Ovary (tissue), 3 donors: ENCODE results near the gene EEF1G.

Experiments used
- EP300 ChIP-seq: sonication (generic); formaldehyde crosslinking; IDR thresholded peaks from one replicate; pipeline ENCODE4 v1.6.1; 2017; ENCODE audit warnings: antibody characterized with exemption
- POLR2A ChIP-seq: fragments of 450-650 bp; IDR thresholded peaks from one replicate; pipeline ENCODE4 v1.6.1; 2017; ENCODE audit warnings: antibody characterized with exemption, mild to moderate bottlenecking, moderate library complexity
- TF ChIP-seq, protein P1 (sequence below), 3 donors: fragments of 450-650 bp in 2 of 3; fragments of 200-600 bp in 1 of 3; IDR thresholded peaks; one replicate each; pipeline versions ENCODE4 v1.5.1 to v1.8.0; 2016 to 2022; ENCODE audit warnings: antibody characterized with exemption in 3 of 3, mild to moderate bottlenecking in 1 of 3
- donor health status: DM: no; HTN: no; CAD: no.

DNA sequence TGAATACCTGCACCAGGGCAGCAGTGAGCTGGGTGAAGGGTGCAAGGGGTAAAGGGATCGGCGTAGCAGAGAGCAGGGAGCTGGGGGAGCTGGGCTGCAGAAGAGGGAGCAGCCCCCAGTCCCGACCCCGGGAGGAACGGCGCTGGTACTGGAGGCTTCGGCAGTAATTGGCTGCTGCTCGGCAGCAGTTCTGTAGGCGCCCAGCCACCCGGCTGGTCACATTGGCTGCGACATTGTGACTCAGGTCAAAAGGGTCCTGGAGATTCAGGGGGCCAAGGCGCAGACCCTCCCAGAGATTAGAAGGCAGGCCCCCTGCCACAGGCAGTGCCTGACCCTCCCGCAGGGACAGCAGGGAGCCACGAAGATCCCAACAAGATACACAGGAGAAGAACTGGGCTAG, 2.1 kb upstream of the EEF1G start:
- TF ChIP-seq, protein P1, sequence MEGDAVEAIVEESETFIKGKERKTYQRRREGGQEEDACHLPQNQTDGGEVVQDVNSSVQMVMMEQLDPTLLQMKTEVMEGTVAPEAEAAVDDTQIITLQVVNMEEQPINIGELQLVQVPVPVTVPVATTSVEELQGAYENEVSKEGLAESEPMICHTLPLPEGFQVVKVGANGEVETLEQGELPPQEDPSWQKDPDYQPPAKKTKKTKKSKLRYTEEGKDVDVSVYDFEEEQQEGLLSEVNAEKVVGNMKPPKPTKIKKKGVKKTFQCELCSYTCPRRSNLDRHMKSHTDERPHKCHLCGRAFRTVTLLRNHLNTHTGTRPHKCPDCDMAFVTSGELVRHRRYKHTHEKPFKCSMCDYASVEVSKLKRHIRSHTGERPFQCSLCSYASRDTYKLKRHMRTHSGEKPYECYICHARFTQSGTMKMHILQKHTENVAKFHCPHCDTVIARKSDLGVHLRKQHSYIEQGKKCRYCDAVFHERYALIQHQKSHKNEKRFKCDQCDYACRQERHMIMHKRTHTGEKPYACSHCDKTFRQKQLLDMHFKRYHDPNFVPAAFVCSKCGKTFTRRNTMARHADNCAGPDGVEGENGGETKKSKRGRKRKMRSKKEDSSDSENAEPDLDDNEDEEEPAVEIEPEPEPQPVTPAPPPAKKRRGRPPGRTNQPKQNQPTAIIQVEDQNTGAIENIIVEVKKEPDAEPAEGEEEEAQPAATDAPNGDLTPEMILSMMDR (IDR thresholded peaks at IDR 0.05): no peak
- no peak for TF ChIP-seq POLR2A
- TF ChIP-seq EP300: no peak
